ENCODE data around the gene RGS6.

The RGS6 gene

DNA sequence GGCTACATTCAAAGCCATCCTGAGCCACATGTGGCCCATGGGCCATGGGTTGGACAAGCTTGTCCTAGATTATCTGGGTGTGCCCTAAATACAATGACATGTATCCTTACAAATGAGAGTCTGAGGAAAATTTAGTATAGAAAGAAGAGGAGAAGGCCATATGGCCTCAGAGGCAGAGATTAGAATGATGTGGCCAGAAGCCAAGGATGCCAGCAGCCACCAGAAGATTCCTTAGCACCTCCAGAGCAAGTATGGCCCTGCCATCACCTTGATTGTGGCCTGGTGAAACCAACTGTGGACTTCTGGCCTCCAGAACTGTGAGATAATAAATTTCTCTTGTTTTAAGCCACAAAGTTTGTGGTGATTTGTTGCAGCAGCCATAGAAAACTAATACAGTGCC is 436.9 kb downstream of the RGS6 start:
- intact Hi-C loops (cut with DNase I; ENCODE audit: low total_unique reads): no loop called here
- H3K4me1 ChIP-seq: peaks cover 0 to 9% (median 6%) of the 10 kb centered on the region in 4 donors
- H3K27me3 ChIP-seq: no peaks in the 10 kb centered on the region
- TF ChIP-seq CTCF (IDR thresholded peaks at IDR 0.05): no peak
- no peak for DNase-seq
- no peaks in the 10 kb centered on the region for H3K9me3 ChIP-seq
- no peak overlapping the region for H3K27ac ChIP-seq
- no peak overlapping the region for H3K4me3 ChIP-seq
- no peaks in the 10 kb centered on the region for H3K36me3 ChIP-seq

- no peaks in the 10 kb centered on the region for H3K9me3 ChIP-seq
- no peak for DNase-seq
- intact Hi-C loops (cut with DNase I; ENCODE audit: low total_unique reads): no loop called here
- H3K27me3 ChIP-seq: no peaks in the 10 kb centered on the region
- no peak overlapping the region for H3K4me3 ChIP-seq
- TF ChIP-seq CTCF (IDR thresholded peaks at IDR 0.05): no peak
- H3K4me1 ChIP-seq: no peaks in the 10 kb centered on the region
- H3K27ac ChIP-seq: no peak overlapping the region
- no peaks in the 10 kb centered on the region for H3K36me3 ChIP-seq
These were observed 444.8 kb downstream of the RGS6 start for GRCh38 chr14:72377016-72377415.

GRCh38 chr14:72380456-72380855 is 448.2 kb downstream of the RGS6 start:
- H3K4me3 ChIP-seq: no peak overlapping the region
- no peaks in the 10 kb centered on the region for H3K4me1 ChIP-seq
- H3K27ac ChIP-seq: no peak overlapping the region
- DNase-seq: no peak
- no peaks in the 10 kb centered on the region for H3K9me3 ChIP-seq
- no peaks in the 10 kb centered on the region for H3K27me3 ChIP-seq
- H3K36me3 ChIP-seq: no peaks in the 10 kb centered on the region
- intact Hi-C loops (cut with DNase I; ENCODE audit: low total_unique reads): no loop called here
- no peak for TF ChIP-seq CTCF (IDR thresholded peaks at IDR 0.05)

GRCh38 chr14:72383865-72384264 is 451.6 kb downstream of the RGS6 start:
- no peaks in the 10 kb centered on the region for H3K4me1 ChIP-seq
- H3K36me3 ChIP-seq: no peaks in the 10 kb centered on the region
- intact Hi-C loops (cut with DNase I; ENCODE audit: low total_unique reads): no loop called here
- H3K27me3 ChIP-seq: no peaks in the 10 kb centered on the region
- no peak overlapping the region for H3K4me3 ChIP-seq
- TF ChIP-seq CTCF (IDR thresholded peaks at IDR 0.05): no peak
- DNase-seq: no peak
- H3K9me3 ChIP-seq: no peaks in the 10 kb centered on the region
- H3K27ac ChIP-seq: no peak overlapping the region

DNA sequence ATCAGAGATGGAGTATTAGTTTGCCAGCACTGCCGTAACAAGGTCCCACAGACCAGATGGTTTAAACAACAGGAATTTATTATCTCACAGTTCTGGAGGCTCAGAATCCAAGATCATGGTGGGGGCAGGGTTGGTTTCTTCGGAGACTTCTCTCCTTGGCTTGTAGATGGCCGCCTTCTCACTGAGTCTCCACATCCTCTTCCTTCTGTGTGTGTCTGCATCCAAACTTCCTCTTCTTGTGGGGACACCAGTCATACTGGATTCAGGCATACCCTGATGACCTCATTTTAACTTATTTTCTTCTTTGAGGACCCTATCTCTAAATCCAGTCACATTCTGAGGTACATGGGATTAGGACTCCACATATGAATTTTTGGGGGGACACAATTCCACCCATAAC is 455.5 kb downstream of the RGS6 start:
- DNase-seq: no peak
- Histone ChIP-seq H3K4me3 (no peak overlapping the region), H3K9me3 (no peaks in the 10 kb centered on the region), H3K27ac (no peak overlapping the region), H3K27me3 (no peaks in the 10 kb centered on the region), H3K4me1 (no peaks in the 10 kb centered on the region), H3K36me3 (peaks cover 0 to 6% (median 5%) of the 10 kb centered on the region in 3 donors)
- intact Hi-C loops (cut with DNase I; ENCODE audit: low total_unique reads): no loop called here
- no peak for TF ChIP-seq CTCF (IDR thresholded peaks at IDR 0.05)

GRCh38 chr14:72389200-72389599 is 457.0 kb downstream of the RGS6 start:
- H3K27me3 ChIP-seq: no peaks in the 10 kb centered on the region
- H3K4me1 ChIP-seq: no peaks in the 10 kb centered on the region
- no peak for DNase-seq
- H3K36me3 ChIP-seq: peaks cover 0 to 7% (median 6%) of the 10 kb centered on the region in 3 donors
- TF ChIP-seq CTCF (IDR thresholded peaks at IDR 0.05): no peak
- no peak overlapping the region for H3K27ac ChIP-seq
- H3K9me3 ChIP-seq: peaks cover 0 to 7% (median 1%) of the 10 kb centered on the region in 3 donors
- no peak overlapping the region for H3K4me3 ChIP-seq
- intact Hi-C loops (cut with DNase I; ENCODE audit: low total_unique reads): no loop called here
